Neural progenitor cell (in vitro differentiated cells): Measurements from ENCODE around the gene TENM3. TPM values are rescaled to one million over a fixed set of nuclear protein-coding genes. Genes with fewer than 3 reads are reported as not detected.

Experiments
- DNase-seq: peaks from one replicate; pipeline ENCODE4 v3.0.0-alpha.2; 2016; ENCODE audit warnings: low spot score
- H2AFZ ChIP-seq: fragments of 200-600 bp; sonication (generic); replicated peaks from 2 replicates; pipeline ENCODE4 v1.6.1; 2016; ENCODE audit warnings: antibody characterized with exemption
- H3F3A ChIP-seq: fragments of 200-600 bp; sonication (generic); 2 replicates; pipeline ENCODE4 v1.6.1; 2016; ENCODE audit warnings: antibody characterized with exemption, low read depth
- H3K27ac ChIP-seq: fragments of 200-600 bp; sonication (generic); 2 replicates; pipeline ENCODE4 v1.5.1; 2016; ENCODE audit warnings: mild to moderate bottlenecking
- H3K27me3 ChIP-seq: fragments of 200-600 bp; sonication (generic); 2 replicates; pipeline ENCODE4 v1.6.1; 2016; ENCODE audit warnings: mild to moderate bottlenecking, moderate library complexity
- H3K36me3 ChIP-seq: fragments of 200-600 bp; sonication (generic); 2 replicates; pipeline ENCODE4 v1.5.1; 2016
- H3K4me1 ChIP-seq: fragments of 200-600 bp; sonication (generic); 2 replicates; pipeline ENCODE4 v1.6.1; 2016; ENCODE audit warnings: mixed run types
- H3K4me2 ChIP-seq: fragments of 200-600 bp; sonication (generic); 2 replicates; pipeline ENCODE4 v1.6.1; 2016
- H3K4me3 ChIP-seq: fragments of 200-600 bp; sonication (generic); 2 replicates; pipeline ENCODE4 v1.5.1; 2016
- H3K79me2 ChIP-seq: fragments of 200-600 bp; sonication (generic); 2 replicates; pipeline ENCODE4 v1.6.1; 2016; ENCODE audit warnings: low read depth
- H3K9ac ChIP-seq: fragments of 200-600 bp; sonication (generic); 2 replicates; pipeline ENCODE4 v1.6.1; 2016
- H3K9me3 ChIP-seq: fragments of 200-600 bp; sonication (generic); 2 replicates; pipeline ENCODE4 v1.5.1; 2016; ENCODE audit warnings: low read depth
- H4K20me1 ChIP-seq: fragments of 200-600 bp; sonication (generic); 2 replicates; pipeline ENCODE4 v1.6.1; 2016; ENCODE audit warnings: low read depth
- H3K27ac Mint-ChIP-seq: 3 replicates; pipeline ENCODE4 v1.8.0; 2021; ENCODE audit warnings: mixed read lengths
- H3K27me3 Mint-ChIP-seq: 2 replicates; pipeline ENCODE4 v1.8.0; 2022; ENCODE audit warnings: low read depth, mild to moderate bottlenecking, inconsistent platforms, moderate library complexity, mixed read lengths; ENCODE audit not compliant: insufficient read depth
- H3K36me3 Mint-ChIP-seq: 3 replicates; pipeline ENCODE4 v1.8.0; 2021; ENCODE audit warnings: mixed read lengths
- H3K4me1 Mint-ChIP-seq: 3 replicates; pipeline ENCODE4 v1.8.0; 2021; ENCODE audit warnings: mixed read lengths
- H3K4me3 Mint-ChIP-seq: 3 replicates; pipeline ENCODE4 v1.8.0; 2021; ENCODE audit warnings: mild to moderate bottlenecking, moderate library complexity, mixed read lengths
- H3K9me3 Mint-ChIP-seq: 3 replicates; pipeline ENCODE4 v1.8.0; 2020; ENCODE audit warnings: mixed read lengths
- CTCF ChIP-seq: fragments of 200-600 bp; sonication (generic); IDR thresholded peaks from 2 replicates; pipeline ENCODE4 v1.5.1; 2017; ENCODE audit warnings: antibody characterized with exemption, mild to moderate bottlenecking
- EZH2 ChIP-seq: fragments of 200-600 bp; sonication (generic); IDR thresholded peaks from 2 replicates; pipeline ENCODE4 v1.6.1; 2017; ENCODE audit warnings: antibody characterized with exemption, mild to moderate bottlenecking, moderate library complexity
- EZH2phosphoT487 ChIP-seq: fragments of 200-600 bp; sonication (generic); IDR thresholded peaks from 2 replicates; pipeline ENCODE4 v1.6.1; 2017; ENCODE audit warnings: antibody characterized with exemption
- total RNA-seq: library from RNA; depleted of rRNA; stranded (reverse); fragments of >200 nt; gene quantifications from 2 replicates; pipeline ENCODE4 v1.2.3, GENCODE V29; 2015; ENCODE audit warnings: low replicate concordance

The TENM3 gene
- total RNA-seq, 1 donor from 2014 or later, result 78.7 TPM

GRCh38 chr4:182698212-182698611 is 455.0 kb downstream of the TENM3 start:
- peaks cover 9% of the 10 kb centered on the region for H3K4me1 ChIP-seq
- peaks cover 16% of the 10 kb centered on the region for H3K4me1 Mint-ChIP-seq
- H3K27me3 Mint-ChIP-seq, result no peaks in the 10 kb centered on the region
- peaks cover 10% of the 10 kb centered on the region for H3F3A ChIP-seq
- no peak overlapping the region for H3K27ac Mint-ChIP-seq
- no peaks in the 10 kb centered on the region for H3K36me3 ChIP-seq
- no peak overlapping the region for H3K4me2 ChIP-seq
- H3K27ac ChIP-seq, result no peak overlapping the region
- no peak for DNase-seq
- no peak overlapping the region for H2AFZ ChIP-seq
- no peak overlapping the region for H3K4me3 ChIP-seq
- H4K20me1 ChIP-seq, result no peaks in the 10 kb centered on the region
- TF ChIP-seq EZH2phosphoT487, result no peak
- no peak for TF ChIP-seq EZH2
- no peak for TF ChIP-seq CTCF
- no peaks in the 10 kb centered on the region for H3K9me3 ChIP-seq
- no peak overlapping the region for H3K9ac ChIP-seq
- H3K36me3 Mint-ChIP-seq, result peaks cover 20% of the 10 kb centered on the region
- H3K79me2 ChIP-seq, result no peaks in the 10 kb centered on the region
- H3K27me3 ChIP-seq, result no peaks in the 10 kb centered on the region
- no peaks in the 10 kb centered on the region for H3K9me3 Mint-ChIP-seq
- H3K4me3 Mint-ChIP-seq, result no peak overlapping the region

- Mint-ChIP-seq H3K27me3 (no peaks in the 10 kb centered on the region), H3K4me1 (peaks cover 16% of the 10 kb centered on the region), H3K36me3 (peaks cover 20% of the 10 kb centered on the region), H3K4me3 (no peak overlapping the region), H3K27ac (no peak overlapping the region), H3K9me3 (no peaks in the 10 kb centered on the region)
- no peaks in the 10 kb centered on the region for H4K20me1 ChIP-seq
- no peaks in the 10 kb centered on the region for H3K9me3 ChIP-seq
- H3K79me2 ChIP-seq, result no peaks in the 10 kb centered on the region
- no peak overlapping the region for H3K4me2 ChIP-seq
- no peak overlapping the region for H3K4me3 ChIP-seq
- no peak for TF ChIP-seq CTCF
- TF ChIP-seq EZH2, result no peak
- no peak for TF ChIP-seq EZH2phosphoT487
- DNase-seq, result no peak
- no peak overlapping the region for H3K27ac ChIP-seq
- no peaks in the 10 kb centered on the region for H3K36me3 ChIP-seq
- no peak overlapping the region for H3K9ac ChIP-seq
- H3K4me1 ChIP-seq, result peaks cover 9% of the 10 kb centered on the region
- H2AFZ ChIP-seq, result no peak overlapping the region
- no peaks in the 10 kb centered on the region for H3K27me3 ChIP-seq
- peaks cover 10% of the 10 kb centered on the region for H3F3A ChIP-seq
Measured at GRCh38 chr4:182699201-182699600, 456.0 kb downstream of the TENM3 start.

GRCh38 chr4:182699795-182700194 is 456.6 kb downstream of the TENM3 start:
- H3K27me3 ChIP-seq, result no peaks in the 10 kb centered on the region
- no peak overlapping the region for H3K4me2 ChIP-seq
- no peaks in the 10 kb centered on the region for H3K79me2 ChIP-seq
- no peaks in the 10 kb centered on the region for H4K20me1 ChIP-seq
- H3K27me3 Mint-ChIP-seq, result no peaks in the 10 kb centered on the region
- peaks cover 9% of the 10 kb centered on the region for H3K4me1 ChIP-seq
- no peak for TF ChIP-seq EZH2
- no peak for TF ChIP-seq CTCF
- TF ChIP-seq EZH2phosphoT487, result no peak
- no peak overlapping the region for H3K27ac Mint-ChIP-seq
- peaks cover 20% of the 10 kb centered on the region for H3K36me3 Mint-ChIP-seq
- peaks cover 10% of the 10 kb centered on the region for H3F3A ChIP-seq
- DNase-seq, result no peak
- no peaks in the 10 kb centered on the region for H3K9me3 ChIP-seq
- H3K4me3 ChIP-seq, result no peak overlapping the region
- H3K36me3 ChIP-seq, result no peaks in the 10 kb centered on the region
- H3K4me3 Mint-ChIP-seq, result no peak overlapping the region
- H3K9ac ChIP-seq, result no peak overlapping the region
- H2AFZ ChIP-seq, result no peak overlapping the region
- peaks cover 16% of the 10 kb centered on the region for H3K4me1 Mint-ChIP-seq
- H3K27ac ChIP-seq, result no peak overlapping the region
- H3K9me3 Mint-ChIP-seq, result no peaks in the 10 kb centered on the region
